Activated CD8-positive, alpha-beta memory T cell treated with anti-CD3 and anti-CD28 coated beads, Interleukin-2, amount 50 U/mL, for 1 hour (primary cell): ENCODE data around the gene PNMA6E.

ENCODE experiments used
- DNase-seq: peaks from one replicate; pipeline ENCODE4 v3.0.0-alpha.2; 2020; ENCODE audit errors: extremely low read depth

Gene PNMA6E

GRCh38 chrX:153435845-153436244 is 34.7 kb upstream of the PNMA6E start:
- DNase-seq: no peak

DNA sequence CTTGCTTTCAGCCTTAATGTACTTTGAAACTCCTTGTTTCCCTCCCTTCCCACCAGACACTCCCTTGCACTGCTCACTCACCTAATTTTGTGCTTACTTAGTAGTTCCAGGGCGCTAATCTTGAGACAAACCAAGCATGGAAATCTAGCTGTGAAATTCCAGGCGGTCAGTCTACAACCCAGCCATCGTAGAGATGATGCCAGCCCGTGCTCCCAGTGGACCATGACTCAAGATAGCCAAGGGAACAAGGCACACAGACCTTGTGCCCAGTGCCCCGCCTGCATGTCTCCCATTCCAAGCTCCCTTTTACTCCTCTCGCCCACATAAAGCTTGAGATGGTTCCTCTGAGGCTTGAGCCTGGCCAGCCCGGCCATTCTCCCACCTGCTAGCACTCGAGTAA is 33.7 kb upstream of the PNMA6E start:
- no peak for DNase-seq

DNA sequence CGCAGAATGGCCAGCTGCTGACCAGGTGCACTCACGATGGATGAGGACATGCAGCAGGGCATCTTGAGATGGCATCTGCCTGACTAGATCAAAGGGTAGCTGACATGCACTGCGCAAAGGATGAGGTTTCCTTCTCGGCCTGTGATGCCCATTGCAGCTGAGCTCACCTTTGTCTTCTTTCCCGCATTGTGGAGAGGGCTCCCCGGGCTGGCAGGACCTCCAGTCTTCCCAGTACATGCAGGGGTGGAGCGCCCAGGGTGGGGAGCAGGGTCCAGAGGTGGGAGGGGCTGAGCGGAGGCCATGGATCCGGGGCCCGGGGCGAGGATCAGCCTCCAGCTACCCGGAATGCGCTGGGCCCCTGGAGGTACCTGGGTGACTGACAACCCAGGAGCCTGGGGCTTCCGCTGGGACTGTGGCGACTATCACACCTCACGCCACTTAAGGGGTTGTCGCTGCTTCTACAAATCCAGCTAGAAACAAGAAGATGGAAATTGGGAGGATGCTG is 32.7 kb upstream of the PNMA6E start:
- DNase-seq: no peak

- DNase-seq: no peak
Measured at GRCh38 chrX:153433161-153433680, 32.1 kb upstream of the PNMA6E start.

DNA sequence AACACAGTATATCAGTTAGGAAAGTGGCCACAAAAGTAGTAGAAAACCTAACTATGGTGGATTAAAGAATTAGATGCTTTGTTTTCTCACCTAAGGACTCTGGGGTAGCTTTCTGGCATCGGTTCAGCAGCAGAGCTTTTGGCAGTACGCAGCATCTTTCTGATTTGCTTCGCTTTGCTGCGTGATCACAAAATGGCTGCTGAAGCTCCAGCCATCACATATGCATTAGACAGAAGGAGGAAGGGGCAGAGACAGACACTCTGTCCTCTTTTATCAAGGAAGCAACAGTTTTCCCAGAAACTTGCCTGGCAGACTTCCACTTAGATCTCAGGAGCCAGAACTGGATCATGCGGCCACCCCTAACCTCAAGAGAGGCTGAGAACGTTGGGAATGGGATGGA is 29.6 kb upstream of the PNMA6E start:
- no peak for DNase-seq

DNA sequence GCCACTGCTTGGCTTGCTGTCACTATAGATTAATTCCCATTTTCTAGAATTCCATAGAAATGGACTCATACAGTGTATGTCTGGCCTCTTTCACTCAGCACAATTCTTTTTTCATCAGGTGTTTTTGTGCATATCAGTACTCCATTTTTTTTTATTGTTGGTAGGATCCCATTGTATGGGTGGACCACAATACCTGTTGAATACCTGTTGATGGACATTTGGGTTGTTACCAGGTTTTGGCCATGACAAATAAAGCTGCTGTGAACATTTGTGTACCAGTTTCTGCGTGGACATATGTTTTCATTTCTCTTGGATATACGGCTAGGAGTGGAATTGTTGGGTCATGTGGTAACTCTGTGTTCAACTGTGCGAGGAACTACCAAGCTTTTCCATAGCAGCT is 25.1 kb upstream of the PNMA6E start:
- no peak for DNase-seq

DNA sequence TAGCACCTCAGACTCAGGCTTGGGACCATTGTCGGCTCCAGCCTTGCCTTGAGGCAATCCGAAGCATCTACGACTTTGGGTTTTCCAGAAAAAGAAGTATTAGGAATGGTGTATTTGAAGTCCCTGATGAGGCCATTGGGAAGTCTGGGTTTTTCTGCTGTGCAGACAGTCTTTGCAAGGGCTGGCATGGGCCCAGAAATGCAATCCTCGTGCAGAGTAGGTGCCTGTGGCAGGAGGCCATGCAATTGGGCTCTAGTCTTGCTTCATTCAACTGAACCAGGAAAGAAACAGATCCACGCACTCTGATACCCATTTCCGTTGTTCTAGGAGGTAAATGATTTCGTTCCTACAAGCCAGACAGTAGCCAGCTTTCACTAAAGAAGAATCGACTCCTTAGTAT is 22.5 kb upstream of the PNMA6E start:
- no peak for DNase-seq

DNA sequence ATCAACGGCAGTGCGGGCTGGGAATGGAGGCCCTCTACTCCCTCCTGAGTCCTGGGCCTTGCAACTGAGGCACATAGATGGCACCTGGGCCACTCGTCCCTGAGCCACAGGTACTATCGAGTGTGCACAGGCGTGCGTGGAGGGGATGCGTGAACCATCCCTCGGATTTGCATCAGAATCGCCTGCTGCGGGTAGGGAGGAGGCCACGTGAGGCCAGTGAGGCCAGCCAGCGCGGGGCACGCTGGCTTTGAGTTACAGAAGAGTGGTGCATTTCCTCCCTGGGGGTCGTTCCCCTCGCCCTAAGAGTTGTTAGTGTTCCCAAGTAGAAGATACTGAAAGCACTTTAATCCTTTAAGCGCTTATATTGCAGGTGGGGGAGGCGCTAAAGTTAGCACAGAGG is 20.7 kb upstream of the PNMA6E start:
- DNase-seq: no peak

GRCh38 chrX:153420851-153421599 is 19.9 kb upstream of the PNMA6E start:
- no peak for DNase-seq

GRCh38 chrX:153417637-153418036 is 16.5 kb upstream of the PNMA6E start:
- no peak for DNase-seq

- DNase-seq: no peak
Measured at GRCh38 chrX:153416781-153417450, 15.8 kb upstream of the PNMA6E start.

DNA sequence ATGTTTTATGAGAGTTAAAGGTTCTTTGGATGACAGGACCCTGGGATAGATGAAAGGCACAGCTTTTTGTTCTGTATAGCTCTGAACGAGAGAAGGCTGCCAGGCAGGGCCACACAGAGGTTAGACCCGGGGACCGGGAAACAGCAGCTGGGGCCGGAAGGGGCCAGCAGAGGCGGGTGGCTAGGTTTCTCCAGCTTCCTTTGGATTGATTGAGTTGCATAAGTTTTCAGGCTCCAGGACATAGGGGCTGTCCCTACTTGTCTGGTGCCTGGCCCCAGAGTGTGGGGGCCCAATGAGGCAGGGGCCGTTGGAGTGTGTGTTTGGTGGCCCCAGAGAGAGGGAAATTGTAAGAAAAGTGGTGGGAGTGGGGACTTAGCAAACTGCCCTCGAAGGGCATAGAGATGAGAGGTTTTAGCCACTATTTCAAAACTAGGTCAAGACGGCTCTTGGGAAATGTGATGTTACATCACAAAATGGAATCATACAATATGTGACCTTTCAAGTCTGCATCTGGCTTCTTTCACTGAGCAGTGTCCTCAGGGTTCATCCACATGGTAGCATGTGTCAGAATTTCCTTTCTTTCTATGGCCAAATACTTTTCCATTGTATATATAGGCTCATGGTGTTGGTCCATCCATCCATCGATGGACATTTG is 13.8 kb upstream of the PNMA6E start:
- DNase-seq: no peak

GRCh38 chrX:153413731-153414130 is 12.6 kb upstream of the PNMA6E start:
- no peak for DNase-seq

DNA sequence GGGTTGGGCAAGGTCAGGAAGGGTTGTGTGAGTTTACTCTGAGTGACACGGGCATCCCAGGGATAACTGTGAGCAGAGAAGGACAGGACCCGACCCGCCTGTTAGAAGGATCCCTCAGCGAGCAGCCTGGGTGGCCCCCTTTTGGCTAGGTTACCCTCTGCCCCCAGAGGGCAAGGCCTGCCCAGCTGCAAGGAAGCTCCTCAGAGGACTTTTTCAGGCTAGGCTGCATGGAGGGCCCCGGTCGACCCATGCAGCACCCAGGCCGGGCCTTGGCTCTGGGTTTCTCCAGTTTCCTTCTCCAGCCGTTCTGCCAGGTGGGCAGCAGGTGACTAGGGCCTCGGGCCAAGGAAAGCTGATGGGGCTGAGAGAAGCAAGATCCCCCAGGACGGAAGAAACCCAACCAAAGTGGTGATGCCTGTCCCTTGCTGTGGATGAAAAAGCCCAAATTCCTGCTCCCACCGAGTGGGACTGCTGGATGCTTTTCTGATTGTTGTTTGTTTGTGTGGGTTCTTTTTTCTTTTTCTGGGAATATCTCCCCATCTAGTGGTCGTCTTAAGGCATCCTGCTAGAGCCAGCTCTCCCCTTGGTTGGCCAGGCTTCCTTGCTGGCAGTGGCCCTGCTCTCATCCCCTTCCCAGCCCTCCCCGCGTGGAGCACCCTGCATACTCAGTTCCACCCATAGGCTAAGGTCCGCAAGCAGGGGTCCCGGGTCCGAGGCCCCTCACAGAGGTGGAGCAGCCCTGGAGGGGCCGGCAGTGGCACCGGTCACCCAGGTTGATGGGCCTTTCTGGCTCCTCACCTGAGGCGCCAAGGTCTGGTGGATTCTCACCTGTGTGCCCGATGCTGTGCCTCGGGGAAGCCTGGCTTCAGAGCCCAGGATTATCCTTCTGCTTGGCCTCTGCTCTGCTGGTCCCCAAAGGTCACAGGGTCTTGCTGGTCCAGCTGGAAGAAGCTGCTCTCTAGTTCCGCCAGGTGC is 11.9 kb upstream of the PNMA6E start:
- DNase-seq: no peak

DNA sequence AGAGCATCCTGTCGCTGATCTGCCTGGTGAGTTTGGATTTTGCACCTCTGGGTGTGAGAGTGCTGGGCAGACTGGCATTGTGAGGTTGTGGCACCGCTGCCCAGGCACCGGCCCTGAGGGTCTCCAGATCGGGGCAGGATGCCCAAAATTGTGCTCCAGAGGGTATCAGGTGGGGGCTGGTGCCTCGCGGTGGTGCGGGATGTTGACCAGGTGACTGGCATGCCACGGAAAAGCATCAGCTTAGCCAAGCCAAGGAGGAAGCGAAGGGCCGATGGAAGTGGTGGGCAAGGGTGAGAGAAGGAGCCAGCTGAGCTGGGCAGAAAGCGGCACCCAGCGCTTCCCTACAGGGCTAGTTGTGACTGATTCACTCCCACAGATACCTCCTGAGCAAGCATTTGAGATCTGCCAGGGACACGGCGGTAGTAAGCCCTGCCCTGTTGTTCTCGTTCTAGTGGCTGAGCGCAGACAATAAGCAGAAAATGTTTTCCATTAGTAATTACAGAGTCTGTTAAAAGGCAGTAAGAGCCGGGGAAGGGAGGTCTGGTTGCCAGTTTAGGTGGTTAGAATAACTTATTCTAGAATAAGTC is 10.9 kb upstream of the PNMA6E start:
- DNase-seq: no peak

GRCh38 chrX:153411255-153411987 is 10.3 kb upstream of the PNMA6E start, which contains the start of gene ZFP92:
TSS of gene ZFP92 (plus strand) at chrX:153411472. CDS start at chrX:153418323, 6,851 bp downstream.
- DNase-seq: no peak

GRCh38 chrX:153410888-153411254 is 9.7 kb upstream of the PNMA6E start:
- no peak for DNase-seq

- DNase-seq: no peak
Measured at GRCh38 chrX:153410373-153410772, 9.2 kb upstream of the PNMA6E start.

GRCh38 chrX:153409414-153410101 is 8.4 kb upstream of the PNMA6E start:
- no peak for DNase-seq
